T-helper 17 cell (primary cell): ENCODE measurements around the gene IFTAP. TPM values are rescaled to one million over a fixed set of nuclear protein-coding genes. Genes with fewer than 3 reads are reported as not detected.

ENCODE experiments used
- ATAC-seq: fragments of 150-1000 bp; cut with Tn5 transposase; 2 replicates; pipeline ENCODE4 v1.10.0; 2021; ENCODE audit warnings: mild to moderate bottlenecking, moderate library complexity
- DNase-seq, 3 donors: peaks; one replicate each; pipeline versions ENCODE4 v3.0.0 to v3.0.0-alpha.2; 2020 to 2021
- H3K9me3 ChIP-seq: one replicate; pipeline ENCODE4 v1.7.0; 2013; ENCODE audit warnings: low read length, mild to moderate bottlenecking; ENCODE audit not compliant: control insufficient read depth, poor library complexity, severe bottlenecking
- H3K27ac Mint-ChIP-seq: one replicate; pipeline ENCODE4 v1.8.0; 2022; ENCODE audit warnings: mild to moderate bottlenecking, moderate library complexity, mixed read lengths
- H3K27me3 Mint-ChIP-seq: one replicate; pipeline ENCODE4 v1.8.0; 2022; ENCODE audit warnings: mixed read lengths
- H3K36me3 Mint-ChIP-seq: one replicate; pipeline ENCODE4 v1.8.0; 2022; ENCODE audit warnings: low read depth, mixed read lengths
- H3K4me1 Mint-ChIP-seq: one replicate; pipeline ENCODE4 v1.8.0; 2022; ENCODE audit warnings: mild to moderate bottlenecking, mixed read lengths
- H3K4me3 Mint-ChIP-seq: one replicate; pipeline ENCODE4 v1.8.0; 2022; ENCODE audit warnings: mild to moderate bottlenecking, moderate library complexity, mixed read lengths
- total RNA-seq, 4 donors: library from RNA in 2 of 4; stranded (reverse) in 2 of 4; gene quantifications; one replicate each; pipeline ENCODE4 v1.2.3 and lab custom pipeline; 2022 to 2026

The IFTAP gene
- total RNA-seq, 2 donors from 2014 or later, result 1.9 to 4.4 TPM

DNA sequence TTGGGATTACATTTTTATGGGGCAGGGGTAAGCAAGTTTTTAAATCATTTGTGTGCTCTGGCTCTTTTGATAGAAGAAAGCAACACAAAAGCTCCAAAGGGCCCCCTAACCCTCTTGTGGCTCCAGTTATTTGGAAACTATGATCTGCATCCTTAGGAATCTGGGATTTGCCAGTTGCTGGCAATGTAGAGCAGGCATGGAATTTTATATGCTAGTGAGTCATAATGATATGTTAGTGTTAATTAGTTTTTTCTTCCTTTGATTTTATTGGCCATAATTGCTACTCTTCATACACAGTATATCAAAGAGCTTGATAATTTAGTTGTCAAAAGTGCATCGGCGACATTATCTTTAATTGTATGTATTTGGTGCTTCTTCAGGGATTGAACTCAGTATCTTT lies 16.4 kb upstream of the IFTAP start:
- Mint-ChIP-seq H3K4me1 (no peaks in the 10 kb centered on the region), H3K4me3 (no peak overlapping the region), H3K27me3 (peaks cover 31% of the 10 kb centered on the region), H3K36me3 (peaks cover 5% of the 10 kb centered on the region), H3K27ac (no peak overlapping the region)
- DNase-seq (no peak), ATAC-seq (no peak)
- no peaks in the 10 kb centered on the region for H3K9me3 ChIP-seq

DNA sequence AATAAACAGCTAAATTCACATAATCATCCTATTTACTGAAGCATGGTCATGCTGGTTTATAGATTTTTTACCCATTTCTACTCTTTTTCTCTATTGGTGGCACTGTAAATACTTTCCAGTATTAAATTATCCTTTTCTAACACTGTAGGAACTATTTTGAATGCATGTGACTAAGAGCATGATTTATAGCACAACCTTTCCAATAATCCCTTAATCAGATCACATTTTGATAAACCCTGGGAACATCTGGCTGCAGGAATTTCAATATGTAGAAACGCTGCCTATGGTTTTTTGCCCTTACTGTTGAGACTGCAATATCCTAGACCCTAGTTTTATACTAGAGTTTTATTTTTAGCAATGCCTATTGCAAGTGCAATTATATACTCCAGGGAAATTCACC lies 15.8 kb upstream of the IFTAP start:
- H3K4me1 Mint-ChIP-seq, result no peaks in the 10 kb centered on the region
- peaks cover 31% of the 10 kb centered on the region for H3K27me3 Mint-ChIP-seq
- no peak for ATAC-seq

DNA sequence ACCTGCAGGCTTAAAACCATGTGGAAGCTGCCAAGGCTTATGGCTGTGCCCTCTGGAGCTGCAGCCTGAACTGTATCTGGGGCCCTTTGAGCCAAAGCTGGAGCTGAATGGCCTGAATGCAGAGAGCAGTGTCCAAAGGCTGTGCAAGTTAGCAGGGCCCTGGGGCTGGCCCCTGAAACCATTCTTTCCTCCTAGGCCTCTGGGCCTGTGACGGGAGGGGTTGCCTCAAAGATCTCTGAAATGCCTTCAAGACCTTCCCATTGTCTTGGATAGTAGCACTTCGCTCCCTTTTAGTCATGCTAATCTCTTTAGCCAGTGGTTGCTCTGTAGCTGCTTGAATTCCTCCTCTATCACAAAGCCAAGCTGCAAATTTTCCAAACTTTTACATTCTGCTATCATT lies 12.8 kb upstream of the IFTAP start:
- ATAC-seq (no peak), DNase-seq (no peak)
- H3K4me3 Mint-ChIP-seq, result no peak overlapping the region
- H3K27ac Mint-ChIP-seq, result no peak overlapping the region
- no peaks in the 10 kb centered on the region for H3K4me1 Mint-ChIP-seq
- no peaks in the 10 kb centered on the region for H3K9me3 ChIP-seq
- peaks cover 29% of the 10 kb centered on the region for H3K27me3 Mint-ChIP-seq
- H3K36me3 Mint-ChIP-seq, result peaks cover 6% of the 10 kb centered on the region

More for the DNA sequence above, 15.8 kb upstream of the IFTAP start:
- no peak for DNase-seq
- H3K9me3 ChIP-seq, result no peaks in the 10 kb centered on the region
- no peak overlapping the region for H3K27ac Mint-ChIP-seq
- H3K4me3 Mint-ChIP-seq, result no peak overlapping the region
- peaks cover 5% of the 10 kb centered on the region for H3K36me3 Mint-ChIP-seq

DNA sequence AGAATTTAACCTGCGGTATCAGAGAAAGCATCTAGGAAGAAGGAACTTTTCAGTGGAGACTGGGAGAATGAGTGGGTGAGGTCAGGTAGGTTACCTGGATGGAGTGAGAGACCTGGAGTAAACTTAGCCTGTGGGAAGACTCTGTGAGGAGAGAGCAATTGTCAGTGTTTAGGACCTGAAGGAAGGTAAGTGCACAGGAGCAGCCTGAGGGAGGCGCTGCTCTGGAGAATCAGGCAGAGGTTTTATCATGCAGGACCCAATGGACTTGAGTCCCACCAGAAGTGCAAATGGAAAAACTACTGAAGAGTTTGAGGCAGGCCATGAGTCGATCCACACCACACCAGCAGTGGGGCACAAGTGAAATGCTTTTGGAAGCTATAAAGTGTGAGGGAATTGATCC lies 10.6 kb upstream of the IFTAP start:
- H3K9me3 ChIP-seq, result no peaks in the 10 kb centered on the region
- H3K4me1 Mint-ChIP-seq, result peaks cover 2% of the 10 kb centered on the region
- H3K27me3 Mint-ChIP-seq, result peaks cover 41% of the 10 kb centered on the region
- H3K36me3 Mint-ChIP-seq, result peaks cover 6% of the 10 kb centered on the region
- H3K4me3 Mint-ChIP-seq, result no peak overlapping the region
- H3K27ac Mint-ChIP-seq, result no peak overlapping the region
- ATAC-seq, result no peak
- DNase-seq, result no peak

DNA sequence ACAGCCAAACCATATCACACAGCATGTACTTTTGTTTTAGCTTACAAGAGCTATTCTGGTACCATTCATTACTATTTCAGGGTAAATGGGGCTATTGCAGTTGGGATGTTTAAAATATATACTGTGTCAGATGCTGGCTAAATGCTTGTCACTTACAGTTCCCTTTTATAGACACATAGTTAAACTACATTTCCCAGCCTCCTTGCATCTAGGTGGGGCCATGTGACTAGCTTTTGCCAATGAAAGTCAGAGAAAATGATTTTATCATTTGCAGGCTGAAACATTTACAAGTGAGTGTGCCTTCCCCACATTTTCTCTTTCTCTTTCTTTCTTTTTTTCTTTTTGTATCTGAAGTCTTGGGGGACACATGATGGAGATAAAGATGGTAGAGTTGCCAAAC lies 7.8 kb upstream of the IFTAP start:
- ATAC-seq (peak; percentile 44), DNase-seq (no peak)
- H3K9me3 ChIP-seq, result no peaks in the 10 kb centered on the region
- no peak overlapping the region for H3K4me3 Mint-ChIP-seq
- H3K4me1 Mint-ChIP-seq, result peaks cover 2% of the 10 kb centered on the region
- H3K36me3 Mint-ChIP-seq, result peaks cover 3% of the 10 kb centered on the region
- no peak overlapping the region for H3K27ac Mint-ChIP-seq
- H3K27me3 Mint-ChIP-seq, result peaks cover 56% of the 10 kb centered on the region

DNA sequence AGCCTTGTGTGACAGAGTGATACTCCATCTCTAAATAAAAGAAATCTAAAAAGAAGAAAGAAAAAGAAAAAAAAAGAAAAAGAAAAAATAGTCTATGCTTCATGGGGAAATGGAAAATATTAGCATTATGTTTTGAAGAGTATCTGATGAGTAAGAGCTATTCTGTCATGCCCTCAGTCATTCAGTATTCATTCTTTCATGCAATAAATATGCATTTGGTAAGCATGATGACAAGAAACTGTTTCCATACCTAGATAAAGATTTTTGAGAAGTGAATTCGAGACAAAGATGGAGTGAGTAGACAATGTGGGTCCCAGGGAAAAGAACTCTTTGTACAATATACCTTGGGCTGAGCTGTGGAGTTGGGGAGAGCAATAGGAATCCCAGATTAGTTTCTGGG lies 6.2 kb upstream of the IFTAP start:
- Mint-ChIP-seq H3K4me3 (no peak overlapping the region), H3K27me3 (peaks cover 66% of the 10 kb centered on the region), H3K4me1 (peaks cover 2% of the 10 kb centered on the region), H3K36me3 (peaks cover 3% of the 10 kb centered on the region), H3K27ac (no peak overlapping the region)
- DNase-seq (no peak), ATAC-seq (no peak)
- H3K9me3 ChIP-seq, result no peaks in the 10 kb centered on the region

DNA sequence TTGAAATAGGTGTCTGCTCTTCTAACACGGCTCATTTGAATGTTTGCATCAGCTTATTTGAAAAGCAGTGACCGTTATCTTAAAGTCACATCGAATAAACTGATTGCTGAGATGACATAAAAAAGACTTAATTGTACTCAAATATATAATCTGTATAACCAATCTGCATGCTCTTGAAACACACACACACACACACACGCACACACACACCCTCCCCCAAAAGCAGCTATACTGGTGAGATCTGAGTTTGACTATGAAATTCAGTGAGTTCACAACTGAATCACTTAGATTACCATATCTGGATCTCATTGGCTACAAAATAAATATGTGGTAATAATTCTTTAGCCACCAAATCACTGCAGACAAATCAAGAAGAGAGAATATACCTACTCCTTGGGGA lies 3.8 kb upstream of the IFTAP start:
- H3K27me3 Mint-ChIP-seq, result peaks cover 69% of the 10 kb centered on the region
- no peak overlapping the region for H3K4me3 Mint-ChIP-seq
- H3K9me3 ChIP-seq, result no peaks in the 10 kb centered on the region
- no peak for DNase-seq
- H3K27ac Mint-ChIP-seq, result no peak overlapping the region
- peaks cover 8% of the 10 kb centered on the region for H3K4me1 Mint-ChIP-seq
- H3K36me3 Mint-ChIP-seq, result peaks cover 3% of the 10 kb centered on the region
- no peak for ATAC-seq

DNA sequence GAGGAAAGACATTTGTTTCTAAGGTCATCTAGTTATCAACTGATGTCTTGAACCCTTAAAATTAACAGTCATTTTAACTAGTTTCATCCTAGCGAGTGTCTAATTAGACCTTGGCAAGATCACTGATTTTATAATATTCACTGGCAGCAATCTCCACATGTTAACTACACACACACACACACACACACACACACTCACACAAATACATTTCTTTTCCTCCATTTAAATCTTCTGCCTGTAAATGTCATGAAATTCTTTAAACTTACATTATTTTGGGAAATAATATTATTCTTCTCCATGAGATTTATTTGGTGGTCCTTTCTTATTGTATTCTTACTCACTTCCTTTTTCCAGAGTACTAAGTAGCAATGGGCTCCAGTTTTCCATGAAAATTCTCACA lies 2.9 kb upstream of the IFTAP start:
- DNase-seq, result no peak
- Mint-ChIP-seq H3K27me3 (peaks cover 64% of the 10 kb centered on the region), H3K4me3 (no peak overlapping the region)

DNA sequence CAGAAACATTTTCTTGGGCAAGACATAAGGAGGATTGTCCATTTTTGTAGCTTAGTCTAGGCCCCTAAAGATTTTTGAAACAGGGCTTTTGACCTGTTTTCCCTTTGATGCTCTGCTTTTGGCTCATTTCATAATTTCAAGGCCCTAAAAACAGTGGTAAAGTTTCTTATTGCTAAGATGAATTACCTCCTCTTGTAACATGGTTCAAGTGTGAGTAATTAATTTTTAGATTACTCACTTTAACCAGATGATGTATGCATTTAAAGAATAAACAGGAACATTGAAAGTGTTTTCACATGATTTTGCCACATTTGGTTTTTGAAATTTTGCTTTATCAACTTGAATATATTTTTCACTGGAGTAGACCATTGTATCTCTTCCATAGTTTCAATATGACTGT lies 2.6 kb downstream of the IFTAP start:
- Mint-ChIP-seq H3K36me3 (peaks cover 3% of the 10 kb centered on the region), H3K4me1 (peaks cover 5% of the 10 kb centered on the region), H3K27me3 (peaks cover 27% of the 10 kb centered on the region), H3K27ac (no peak overlapping the region), H3K4me3 (no peak overlapping the region)
- no peaks in the 10 kb centered on the region for H3K9me3 ChIP-seq
- ATAC-seq (no peak), DNase-seq (no peak)

More for the DNA sequence above, 2.9 kb upstream of the IFTAP start:
- Mint-ChIP-seq H3K27ac (no peak overlapping the region), H3K36me3 (no peaks in the 10 kb centered on the region), H3K4me1 (peaks cover 8% of the 10 kb centered on the region)
- no peak for ATAC-seq
- no peaks in the 10 kb centered on the region for H3K9me3 ChIP-seq

DNA sequence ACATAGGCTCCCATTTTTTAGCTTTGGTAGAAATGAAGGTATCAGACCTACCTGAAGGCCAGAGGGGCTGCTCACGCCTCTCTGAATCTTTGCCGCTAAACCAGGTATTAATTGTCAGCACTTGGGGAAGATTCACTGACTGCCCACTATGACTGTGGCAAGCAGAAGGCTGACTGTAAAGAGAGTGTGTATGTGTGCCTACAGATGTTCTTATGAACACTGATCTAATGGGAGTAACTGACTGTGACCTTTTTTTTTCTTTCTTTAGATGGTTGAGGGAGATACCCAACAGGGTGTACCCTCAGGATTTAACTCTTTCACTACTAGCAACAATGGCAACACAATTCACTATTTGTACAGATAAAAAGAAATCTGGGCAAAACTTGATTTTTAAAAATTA lies 3.7 kb downstream of the IFTAP start, which contains the start of gene RAG2:
RAG2 (minus strand) TSS at position 186 of the 400 bp plus-strand sequence. CDS start 4,068 bp downstream, outside the sequence.
- Mint-ChIP-seq H3K27ac (no peak within 1 kb of the TSS), H3K27me3 (peaks cover 30% of the 10 kb centered on the region), H3K4me3 (no peak within 1 kb of the TSS), H3K4me1 (peaks cover 5% of the 10 kb centered on the region), H3K36me3 (peaks cover 3% of the 10 kb centered on the region)
- no peaks in the 10 kb centered on the region for H3K9me3 ChIP-seq
- ATAC-seq (no peak), DNase-seq (no peak)

DNA sequence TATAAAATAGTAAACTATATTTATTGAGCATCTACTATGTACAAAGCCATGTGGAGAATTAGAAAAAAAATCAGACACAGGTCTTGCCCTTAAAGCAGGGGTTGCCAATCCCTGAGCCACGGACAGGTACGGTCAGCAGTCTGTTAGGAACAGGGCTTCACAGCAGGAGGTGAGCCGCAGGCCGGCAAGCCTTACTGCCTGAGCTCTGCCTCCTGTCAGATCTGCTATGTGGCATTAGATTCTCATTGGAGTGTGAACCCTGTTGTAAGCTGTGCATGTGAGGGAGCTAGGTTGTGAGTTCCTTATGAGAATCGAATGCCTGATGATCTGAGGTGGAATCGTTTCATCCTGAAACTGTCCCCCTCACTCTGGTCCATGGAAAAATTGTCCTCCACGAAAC lies 5.9 kb downstream of the IFTAP start:
- no peak overlapping the region for H3K4me3 Mint-ChIP-seq
- H3K36me3 Mint-ChIP-seq, result peaks cover 3% of the 10 kb centered on the region
- ATAC-seq, result no peak
- H3K27me3 Mint-ChIP-seq, result peaks cover 18% of the 10 kb centered on the region
- no peaks in the 10 kb centered on the region for H3K4me1 Mint-ChIP-seq
- no peak overlapping the region for H3K27ac Mint-ChIP-seq
- DNase-seq, result no peak
- no peaks in the 10 kb centered on the region for H3K9me3 ChIP-seq

DNA sequence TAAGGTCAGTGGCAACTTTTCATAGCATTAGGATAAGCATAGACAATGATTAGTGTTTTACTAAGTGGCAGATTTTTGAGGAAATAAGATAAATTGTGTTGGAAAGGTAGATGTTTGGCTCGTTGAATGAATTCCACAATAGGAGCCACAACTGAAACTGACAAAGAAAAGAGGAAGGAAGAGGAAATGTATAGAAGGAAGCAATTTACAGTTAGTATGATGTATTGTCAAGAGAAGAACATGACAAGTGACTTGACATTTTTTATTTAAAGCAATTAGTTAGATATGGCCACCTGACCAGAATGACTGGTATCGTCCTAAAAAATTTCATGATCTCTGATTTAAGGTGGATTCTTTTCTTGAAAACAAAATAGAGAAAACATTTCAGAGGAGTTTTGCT lies 6.9 kb downstream of the IFTAP start:
- ATAC-seq, result no peak
- Mint-ChIP-seq H3K27me3 (peaks cover 18% of the 10 kb centered on the region), H3K4me1 (no peaks in the 10 kb centered on the region), H3K27ac (no peak overlapping the region), H3K4me3 (no peak overlapping the region), H3K36me3 (peaks cover 3% of the 10 kb centered on the region)
- no peak for DNase-seq
- no peaks in the 10 kb centered on the region for H3K9me3 ChIP-seq

DNA sequence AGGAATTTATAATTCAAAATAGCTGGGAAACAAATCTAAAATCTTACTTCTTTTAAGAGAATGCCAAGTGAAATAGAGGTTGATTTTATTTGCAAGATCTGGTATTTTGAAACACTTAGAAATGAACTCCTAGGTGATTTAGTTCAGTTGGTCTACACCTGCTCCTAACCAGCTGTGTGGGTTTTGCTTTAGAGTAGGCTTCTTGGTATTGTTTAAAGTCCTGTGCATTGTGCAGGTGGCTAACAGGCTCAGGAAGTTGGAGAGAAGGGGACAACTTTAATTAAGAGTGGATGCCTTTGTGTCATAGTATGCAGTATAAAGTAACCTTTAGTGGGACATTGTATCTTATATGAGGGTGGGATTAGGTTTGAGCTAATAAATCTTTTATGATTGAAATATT lies 7.8 kb downstream of the IFTAP start:
- no peak overlapping the region for H3K4me3 Mint-ChIP-seq
- DNase-seq (no peak), ATAC-seq (no peak)
- H3K27me3 Mint-ChIP-seq, result peaks cover 18% of the 10 kb centered on the region
- no peak overlapping the region for H3K27ac Mint-ChIP-seq
- H3K4me1 Mint-ChIP-seq, result no peaks in the 10 kb centered on the region
- peaks cover 3% of the 10 kb centered on the region for H3K36me3 Mint-ChIP-seq
- no peaks in the 10 kb centered on the region for H3K9me3 ChIP-seq

DNA sequence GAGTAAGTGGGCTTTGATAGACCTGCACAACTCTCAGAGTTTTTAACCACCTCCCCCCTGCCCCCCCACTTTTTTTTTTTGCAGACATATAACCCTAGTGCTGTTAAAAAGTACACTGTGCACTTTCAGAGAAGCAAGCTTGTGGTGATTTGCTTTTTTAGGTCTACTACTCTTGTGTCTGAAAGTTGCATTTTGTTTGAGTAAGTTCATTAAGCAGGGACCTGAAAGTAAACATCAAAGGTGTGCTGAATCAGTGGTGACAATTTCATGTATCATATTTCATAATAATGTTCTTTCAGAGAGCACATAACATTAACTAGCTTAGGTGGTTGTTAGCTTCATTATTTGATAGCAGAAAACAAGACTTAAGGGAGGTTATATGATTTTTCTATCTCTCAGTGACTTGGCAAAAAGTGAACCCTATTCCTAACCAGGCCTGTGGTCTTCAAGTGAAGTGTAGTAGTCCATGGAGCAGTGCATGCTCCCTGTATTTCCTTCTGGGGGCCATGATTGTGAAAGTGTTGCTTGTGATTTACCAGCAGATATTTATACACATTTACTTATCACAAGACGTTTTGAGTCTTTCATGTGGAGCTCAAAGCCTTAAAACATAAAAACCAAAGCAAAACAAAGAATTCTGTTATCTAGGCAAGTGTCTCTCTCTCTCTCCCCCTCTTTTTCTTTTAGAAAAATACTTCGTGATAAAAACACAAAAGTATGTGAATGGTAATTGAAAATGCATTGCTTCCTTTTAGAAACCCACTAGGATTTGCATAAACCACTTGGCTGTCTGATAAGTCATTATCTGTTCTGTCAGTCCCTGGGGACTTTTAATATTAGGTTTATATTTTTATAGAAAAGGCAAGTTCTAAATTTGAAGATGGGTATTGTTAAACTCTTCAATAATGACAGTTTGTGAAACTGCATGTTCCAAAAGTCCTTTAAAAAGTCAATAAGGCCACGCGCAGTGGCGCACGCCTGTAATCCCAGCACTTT lies 11.2 kb downstream of the IFTAP start:
- DNase-seq (no peak), ATAC-seq (no peak)
- no peaks in the 10 kb centered on the region for H3K9me3 ChIP-seq
- Mint-ChIP-seq H3K4me3 (no peak overlapping the region), H3K4me1 (no peaks in the 10 kb centered on the region), H3K27ac (no peak overlapping the region), H3K27me3 (peaks cover 15% of the 10 kb centered on the region), H3K36me3 (peaks cover 3% of the 10 kb centered on the region)
